SJSA1 (cell line): Measurements from ENCODE around the gene TOM1L1. TPM values are rescaled to one million over a fixed set of nuclear protein-coding genes. Genes with fewer than 3 reads are reported as not detected.

Experiments
- DNase-seq, 2 experiments: peaks; one replicate each; pipeline ENCODE4 v3.0.0-alpha.2; 2015 to 2020; ENCODE audit warnings: low spot score in 2 of 2, low read depth in 1 of 2
- H3K27ac ChIP-seq: fragments of 250-450 bp; sonication (Bioruptor Pico); 2 replicates; pipeline ENCODE4 v1.5.1; 2020; ENCODE audit warnings: mild to moderate bottlenecking, moderate library complexity
- H3K27me3 ChIP-seq: fragments of 250-450 bp; sonication (Bioruptor Pico); replicated peaks from 2 replicates; pipeline ENCODE4 v1.5.1; 2020; ENCODE audit warnings: mild to moderate bottlenecking, moderate library complexity
- H3K36me3 ChIP-seq: fragments of 250-450 bp; sonication (Bioruptor Pico); 2 replicates; pipeline ENCODE4 v1.5.1; 2020; ENCODE audit warnings: mild to moderate bottlenecking
- H3K4me1 ChIP-seq: fragments of 250-450 bp; sonication (Bioruptor Pico); replicated peaks from 2 replicates; pipeline ENCODE4 v1.6.1; 2021; ENCODE audit warnings: mild to moderate bottlenecking
- H3K4me3 ChIP-seq: fragments of 250-450 bp; sonication (Bioruptor Pico); 2 replicates; pipeline ENCODE4 v1.5.1; 2020; ENCODE audit warnings: mild to moderate bottlenecking
- H3K9me3 ChIP-seq: fragments of 250-450 bp; sonication (Bioruptor Pico); replicated peaks from 2 replicates; pipeline ENCODE4 v1.5.1; 2020; ENCODE audit warnings: mild to moderate bottlenecking
- total RNA-seq: library from RNA; depleted of rRNA; stranded (reverse); fragments of >200 nt; shearing (Covaris generic); gene quantifications from 2 replicates; pipeline ENCODE4 v1.2.3, GENCODE V29; 2014; rRNA removed

The TOM1L1 gene
- total RNA-seq, 1 experiment from 2014 or later = 49.3 TPM

DNA sequence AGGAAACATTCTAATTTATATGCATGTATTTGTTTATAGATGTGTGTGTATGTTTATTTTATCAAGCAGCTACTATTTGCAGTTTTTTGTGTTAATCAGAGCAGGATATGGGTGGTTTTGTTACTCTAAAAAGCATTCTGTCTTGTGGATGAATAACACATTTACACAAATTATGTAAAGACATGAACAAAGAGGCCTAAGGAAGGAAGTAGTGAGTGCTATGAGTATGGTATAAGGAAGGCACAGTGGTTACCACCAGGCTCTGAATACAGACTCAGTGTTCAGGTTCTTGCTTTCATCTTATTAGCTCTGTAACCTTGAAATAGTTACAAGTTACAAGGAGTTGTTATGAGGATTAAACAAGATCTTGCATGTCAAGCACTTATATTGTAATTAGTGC, 101.8 kb downstream of the TOM1L1 start:
- DNase-seq = no peak
- H3K36me3 ChIP-seq = peaks cover 11% of the 10 kb centered on the region
- no peaks in the 10 kb centered on the region for H3K9me3 ChIP-seq
- no peak overlapping the region for H3K27ac ChIP-seq
- no peaks in the 10 kb centered on the region for H3K27me3 ChIP-seq
- no peaks in the 10 kb centered on the region for H3K4me1 ChIP-seq
- no peak overlapping the region for H3K4me3 ChIP-seq

DNA sequence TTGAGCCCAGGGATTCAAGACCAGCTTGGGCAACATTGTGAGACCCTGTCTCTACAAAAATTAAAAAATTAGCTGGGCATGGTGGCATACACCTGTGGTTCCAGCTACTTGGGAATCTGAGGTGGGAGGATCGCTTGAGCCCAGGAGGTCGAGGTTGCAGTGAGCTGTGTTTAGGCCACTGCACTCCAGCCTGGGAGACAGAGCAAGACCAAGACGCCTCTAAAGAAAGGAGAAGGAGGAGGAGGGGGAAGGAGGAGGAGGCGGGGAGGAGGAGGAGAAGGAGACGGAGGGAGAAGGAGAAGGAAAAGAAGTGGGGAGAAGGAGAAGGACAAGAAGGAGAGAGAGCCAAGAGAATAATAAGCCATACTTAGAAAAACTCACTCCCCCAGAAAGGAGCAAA, 103.8 kb downstream of the TOM1L1 start:
- Histone ChIP-seq H3K4me3 (no peak overlapping the region), H3K36me3 (peaks cover 19% of the 10 kb centered on the region), H3K27ac (no peak overlapping the region), H3K9me3 (no peaks in the 10 kb centered on the region), H3K27me3 (no peaks in the 10 kb centered on the region), H3K4me1 (no peaks in the 10 kb centered on the region)
- DNase-seq = no peak

DNA sequence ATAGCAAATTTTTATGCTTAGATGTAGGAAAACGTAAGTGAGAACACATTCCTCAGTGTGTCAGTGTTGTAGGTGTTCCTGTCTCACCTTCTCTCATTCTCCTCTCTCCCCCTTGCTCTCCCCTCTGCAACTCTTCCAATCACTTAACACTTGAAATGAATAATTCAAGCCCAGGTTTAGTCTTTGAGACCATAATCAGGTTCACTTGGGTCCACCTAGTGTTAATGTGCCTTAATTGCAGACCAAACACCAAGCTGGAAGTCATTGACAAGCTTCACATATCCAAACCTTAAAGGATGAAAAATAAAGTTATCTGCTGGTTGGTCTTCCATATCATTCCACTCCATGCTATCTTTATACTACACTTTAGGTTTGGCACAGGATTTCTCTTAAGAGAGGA, 104.9 kb downstream of the TOM1L1 start:
- Histone ChIP-seq H3K4me1 (no peaks in the 10 kb centered on the region), H3K9me3 (no peaks in the 10 kb centered on the region), H3K36me3 (peaks cover 15% of the 10 kb centered on the region; the same call in 1 of the 2 replicates), H3K27ac (no peak overlapping the region), H3K4me3 (no peak overlapping the region), H3K27me3 (no peaks in the 10 kb centered on the region)
- no peak for DNase-seq

Other genes with a start within 250 kb of the TOM1L1 start
- 126 and 142 TPM in 2 replicates for gene COX11, start 67.8 kb downstream of the TOM1L1 start, total RNA-seq
- gene STXBP4, start 67.9 kb downstream of the TOM1L1 start, total RNA-seq = 29.1 and 29.2 TPM in 2 replicates